ENCODE measurements around the gene USP15. TPM values are rescaled to one million over a fixed set of nuclear protein-coding genes. Genes with fewer than 3 reads are reported as not detected.

Gene USP15
- total RNA-seq, 1 experiment from 2014 or later: 16.9 TPM

GRCh38 chr12:62263966-62264365 lies 3.8 kb downstream of the USP15 start:
- no peaks in the 10 kb centered on the region for H3K36me3 ChIP-seq (replicated peaks; ENCODE audit: control insufficient read depth, insufficient read depth, low read length)
- H3K4me3 ChIP-seq (ENCODE audit: insufficient read depth, low read depth, low read length): no peak overlapping the region
- no peak for DNase-seq
- no peaks in the 10 kb centered on the region for H3K27me3 ChIP-seq (ENCODE audit: control insufficient read depth, insufficient read depth, low read length)

GRCh38 chr12:62264706-62265105 lies 4.5 kb downstream of the USP15 start:
- no peaks in the 10 kb centered on the region for H3K36me3 ChIP-seq (replicated peaks; ENCODE audit: control insufficient read depth, insufficient read depth, low read length)
- no peak for DNase-seq
- H3K27me3 ChIP-seq (ENCODE audit: control insufficient read depth, insufficient read depth, low read length): no peaks in the 10 kb centered on the region
- H3K4me3 ChIP-seq (ENCODE audit: insufficient read depth, low read depth, low read length): no peak overlapping the region

DNA sequence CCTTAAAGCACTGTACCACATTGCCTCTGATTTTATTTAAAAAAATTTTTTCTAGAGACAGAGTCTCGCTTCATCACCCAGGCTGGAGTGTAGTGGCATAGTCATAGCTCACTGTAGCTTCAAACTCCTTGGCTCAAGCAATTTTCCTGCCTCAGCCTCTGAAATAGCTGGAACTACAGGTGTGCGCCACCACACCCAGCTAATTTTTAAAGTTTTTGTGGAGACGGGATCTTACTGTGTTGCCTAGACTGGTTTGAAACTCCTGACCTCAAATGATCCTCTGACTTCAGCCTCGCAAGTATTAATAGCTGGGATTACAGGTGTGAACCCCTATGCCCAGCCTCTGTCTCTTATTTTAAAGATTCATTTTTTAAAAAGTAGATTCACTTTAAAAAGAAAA lies 5.3 kb downstream of the USP15 start:
- H3K36me3 ChIP-seq (replicated peaks; ENCODE audit: control insufficient read depth, insufficient read depth, low read length): no peaks in the 10 kb centered on the region
- H3K4me3 ChIP-seq (ENCODE audit: insufficient read depth, low read depth, low read length): no peak overlapping the region
- H3K27me3 ChIP-seq (ENCODE audit: control insufficient read depth, insufficient read depth, low read length): no peaks in the 10 kb centered on the region
- no peak for DNase-seq

GRCh38 chr12:62267026-62267425 lies 6.8 kb downstream of the USP15 start:
- Histone ChIP-seq H3K27me3 (ENCODE audit: control insufficient read depth, insufficient read depth, low read length) (no peaks in the 10 kb centered on the region), H3K4me3 (ENCODE audit: insufficient read depth, low read depth, low read length) (no peak overlapping the region), H3K36me3 (replicated peaks; ENCODE audit: control insufficient read depth, insufficient read depth, low read length) (no peaks in the 10 kb centered on the region)
- no peak for DNase-seq

GRCh38 chr12:62267480-62267879 lies 7.3 kb downstream of the USP15 start:
- no peaks in the 10 kb centered on the region for H3K36me3 ChIP-seq (replicated peaks; ENCODE audit: control insufficient read depth, insufficient read depth, low read length)
- no peak for DNase-seq
- no peak overlapping the region for H3K4me3 ChIP-seq (ENCODE audit: insufficient read depth, low read depth, low read length)
- H3K27me3 ChIP-seq (ENCODE audit: control insufficient read depth, insufficient read depth, low read length): no peaks in the 10 kb centered on the region

DNA sequence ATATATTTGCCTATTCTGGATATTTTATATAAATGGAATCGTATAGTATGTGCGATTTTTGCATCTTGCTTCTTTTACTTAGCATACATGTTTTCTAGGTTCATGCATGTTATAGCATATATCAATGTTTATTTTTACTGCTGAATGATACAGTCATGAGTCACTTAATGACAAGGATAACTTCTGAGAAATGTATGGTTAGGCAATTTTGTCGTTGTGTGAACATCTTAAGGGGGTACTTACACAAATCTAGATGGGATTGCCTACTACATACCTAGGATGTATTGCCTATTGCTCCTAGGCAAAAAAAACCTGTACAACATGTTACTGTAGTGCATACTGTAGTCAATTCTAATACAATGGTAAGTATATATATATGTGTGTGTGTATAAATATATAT lies 8.8 kb downstream of the USP15 start:
- Histone ChIP-seq H3K36me3 (replicated peaks; ENCODE audit: control insufficient read depth, insufficient read depth, low read length) (no peaks in the 10 kb centered on the region), H3K4me3 (ENCODE audit: insufficient read depth, low read depth, low read length) (no peak overlapping the region), H3K27me3 (ENCODE audit: control insufficient read depth, insufficient read depth, low read length) (no peaks in the 10 kb centered on the region)
- no peak for DNase-seq

DNA sequence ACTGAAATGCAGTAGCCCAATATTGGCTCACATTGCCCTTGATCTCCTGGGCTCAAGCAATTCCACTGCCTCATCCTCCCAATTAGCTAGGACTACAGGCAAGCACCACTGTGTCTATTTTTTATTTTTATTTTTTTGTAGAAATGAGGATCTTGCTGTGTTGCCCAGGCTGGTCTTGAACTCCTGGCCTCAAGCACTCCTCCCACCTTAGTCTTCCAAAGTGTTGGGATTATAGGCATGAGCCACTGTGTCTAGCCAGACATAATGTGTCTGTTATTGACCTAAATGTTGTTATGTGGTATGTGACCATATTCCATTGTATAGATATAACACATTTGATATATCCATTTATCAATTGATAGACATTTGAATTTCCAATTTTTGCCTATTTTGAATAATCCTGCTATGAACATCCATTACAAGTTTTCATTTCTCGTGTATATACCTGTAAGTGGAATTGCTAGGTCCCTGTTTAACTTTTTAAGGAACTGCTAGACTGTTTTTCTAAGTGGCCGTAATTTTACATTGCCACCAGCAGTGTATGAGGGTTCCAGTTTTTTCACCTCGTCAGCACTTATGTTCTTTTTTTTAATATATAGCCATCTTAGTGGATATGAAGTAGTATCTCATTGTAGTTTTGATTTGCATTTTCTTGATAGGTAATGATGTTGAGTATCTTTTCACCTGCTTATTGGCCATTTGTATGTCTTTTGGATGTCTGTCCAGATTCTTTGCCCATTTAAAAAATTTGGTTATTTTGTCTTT lies 9.4 kb downstream of the USP15 start:
- Histone ChIP-seq H3K4me3 (ENCODE audit: insufficient read depth, low read depth, low read length) (no peak overlapping the region), H3K27me3 (ENCODE audit: control insufficient read depth, insufficient read depth, low read length) (no peaks in the 10 kb centered on the region), H3K36me3 (replicated peaks; ENCODE audit: control insufficient read depth, insufficient read depth, low read length) (no peaks in the 10 kb centered on the region)
- DNase-seq: no peak

DNA sequence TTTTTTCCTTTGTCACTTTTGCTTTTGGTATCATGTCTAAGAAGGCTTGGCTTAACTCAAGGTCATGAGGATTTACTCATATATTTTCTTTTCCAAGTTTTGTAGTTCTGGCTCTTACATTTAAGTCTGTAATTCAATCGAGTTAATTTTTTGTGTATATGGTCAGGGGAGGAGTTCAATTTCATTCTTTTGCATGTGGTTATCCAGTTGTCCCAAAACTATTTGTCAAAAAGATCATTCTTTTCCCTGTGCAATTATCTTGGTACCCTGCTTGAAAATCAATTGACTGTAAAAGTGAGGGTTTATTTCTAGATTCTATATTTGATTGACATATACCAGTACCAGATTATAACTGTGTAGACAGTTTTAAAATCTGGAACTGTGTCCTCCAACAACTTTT lies 10.2 kb downstream of the USP15 start:
- H3K36me3 ChIP-seq (replicated peaks; ENCODE audit: control insufficient read depth, insufficient read depth, low read length): no peaks in the 10 kb centered on the region
- no peak for DNase-seq
- no peaks in the 10 kb centered on the region for H3K27me3 ChIP-seq (ENCODE audit: control insufficient read depth, insufficient read depth, low read length)
- H3K4me3 ChIP-seq (ENCODE audit: insufficient read depth, low read depth, low read length): no peak overlapping the region

DNA sequence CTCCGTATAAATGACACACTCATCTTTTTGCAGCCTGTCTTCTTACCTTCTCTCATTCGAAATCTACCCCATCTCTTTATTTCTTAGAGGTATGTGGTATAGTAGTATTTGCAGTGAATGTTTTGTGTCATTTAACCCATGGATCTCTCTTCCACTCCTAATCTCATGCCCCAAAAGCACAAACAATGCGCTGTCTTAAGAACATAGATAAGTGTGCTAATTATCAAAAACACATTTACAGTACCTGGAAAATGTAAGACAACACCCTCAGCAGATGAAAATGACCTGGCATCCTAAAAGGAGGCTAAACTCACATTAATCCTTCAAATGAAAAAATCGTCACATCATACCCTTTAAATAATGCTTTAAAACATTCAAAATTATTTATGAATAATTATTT lies 10.7 kb downstream of the USP15 start:
- Histone ChIP-seq H3K27me3 (ENCODE audit: control insufficient read depth, insufficient read depth, low read length) (no peaks in the 10 kb centered on the region), H3K4me3 (ENCODE audit: insufficient read depth, low read depth, low read length) (no peak overlapping the region), H3K36me3 (replicated peaks; ENCODE audit: control insufficient read depth, insufficient read depth, low read length) (no peaks in the 10 kb centered on the region)
- no peak for DNase-seq

DNA sequence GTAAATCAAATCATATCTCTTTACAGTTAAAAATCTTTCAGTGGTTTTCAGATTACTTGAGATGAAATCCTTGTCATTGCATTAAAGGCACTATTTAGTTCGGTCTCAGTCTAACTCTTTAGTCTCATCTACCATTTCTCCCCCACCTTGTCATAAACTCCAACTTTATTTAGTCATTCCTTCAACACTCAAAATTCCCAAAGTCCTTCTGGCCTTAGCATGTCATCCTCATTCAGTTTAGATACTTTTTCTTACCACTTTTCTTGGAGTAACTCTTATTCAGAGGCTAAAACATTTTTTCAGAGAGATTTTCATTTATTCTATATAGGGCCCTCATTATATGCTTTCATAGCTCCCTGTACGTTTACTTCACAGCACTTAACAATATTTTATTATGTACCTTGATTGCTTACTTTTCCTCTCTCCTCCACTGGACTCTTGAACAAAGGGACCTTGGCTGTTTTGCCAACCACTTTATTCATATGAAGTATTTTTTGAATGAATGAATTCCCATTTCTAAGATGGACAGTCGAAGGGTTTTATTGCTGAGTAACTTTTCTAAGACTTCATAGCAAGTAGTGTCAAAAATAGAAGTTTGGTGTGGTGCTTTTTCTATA lies 12.8 kb downstream of the USP15 start:
- Histone ChIP-seq H3K27me3 (ENCODE audit: control insufficient read depth, insufficient read depth, low read length) (no peaks in the 10 kb centered on the region), H3K4me3 (ENCODE audit: insufficient read depth, low read depth, low read length) (no peak overlapping the region), H3K36me3 (replicated peaks; ENCODE audit: control insufficient read depth, insufficient read depth, low read length) (no peaks in the 10 kb centered on the region)
- DNase-seq: no peak

DNA sequence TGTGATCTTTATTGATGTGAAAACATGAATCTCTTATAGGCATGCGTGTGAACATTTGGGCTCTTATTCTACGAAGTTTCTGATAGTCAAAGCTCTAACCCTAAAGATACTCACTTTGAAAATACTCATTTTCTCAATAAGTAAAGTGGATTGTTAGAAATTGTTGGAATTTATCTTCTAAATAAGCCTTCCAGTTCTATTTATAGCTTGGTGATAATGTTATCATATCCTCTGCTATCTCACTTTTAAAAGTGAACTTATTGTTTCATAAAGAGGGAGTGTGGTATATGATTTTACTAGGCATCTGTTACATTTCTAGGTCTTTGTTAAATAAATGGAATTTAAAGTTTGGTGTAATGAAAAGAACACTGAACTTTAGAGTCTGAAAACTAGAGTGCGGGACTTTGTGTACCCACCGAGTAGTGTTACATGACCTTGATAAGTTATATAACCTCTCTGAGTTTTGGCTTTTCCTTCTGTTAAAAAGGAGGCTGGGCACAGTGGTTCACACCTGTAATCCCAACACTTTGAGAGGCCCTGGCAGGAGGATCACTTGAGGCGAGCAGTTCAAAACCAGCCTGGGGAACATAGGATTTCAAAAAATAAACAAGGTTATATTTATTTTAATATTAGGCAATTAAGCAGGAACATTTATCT lies 13.6 kb downstream of the USP15 start:
- Histone ChIP-seq H3K4me3 (ENCODE audit: insufficient read depth, low read depth, low read length) (no peak overlapping the region), H3K27me3 (ENCODE audit: control insufficient read depth, insufficient read depth, low read length) (no peaks in the 10 kb centered on the region), H3K36me3 (replicated peaks; ENCODE audit: control insufficient read depth, insufficient read depth, low read length) (no peaks in the 10 kb centered on the region)
- DNase-seq: no peak

DNA sequence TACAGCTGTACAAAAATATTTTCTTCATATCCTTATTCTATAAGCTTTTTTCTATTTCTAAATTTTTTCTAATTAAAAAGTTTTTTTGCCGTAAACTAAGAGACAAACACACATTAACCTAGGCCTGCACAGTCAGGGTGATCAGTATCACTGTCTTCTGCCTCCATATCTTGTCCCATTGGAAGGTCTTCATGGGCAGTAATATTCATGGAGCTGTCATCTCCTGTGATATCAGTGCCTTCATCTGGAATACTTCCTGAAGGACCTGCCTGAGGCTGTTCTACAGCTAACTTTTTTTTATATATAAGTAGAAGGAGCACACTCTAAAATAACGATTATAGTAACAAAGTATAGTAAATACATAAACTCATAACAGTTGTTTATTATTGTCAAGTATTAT lies 17.8 kb downstream of the USP15 start:
- no peak overlapping the region for H3K4me3 ChIP-seq (ENCODE audit: insufficient read depth, low read depth, low read length)
- no peaks in the 10 kb centered on the region for H3K27me3 ChIP-seq (ENCODE audit: control insufficient read depth, insufficient read depth, low read length)

GRCh38 chr12:62279058-62279457 lies 18.9 kb downstream of the USP15 start:
- H3K36me3 ChIP-seq (replicated peaks; ENCODE audit: control insufficient read depth, insufficient read depth, low read length): no peaks in the 10 kb centered on the region
- H3K27me3 ChIP-seq (ENCODE audit: control insufficient read depth, insufficient read depth, low read length): no peaks in the 10 kb centered on the region
- no peak for DNase-seq
- no peak overlapping the region for H3K4me3 ChIP-seq (ENCODE audit: insufficient read depth, low read depth, low read length)

More for the DNA sequence above, 17.8 kb downstream of the USP15 start:
- DNase-seq: no peak
- H3K36me3 ChIP-seq (replicated peaks; ENCODE audit: control insufficient read depth, insufficient read depth, low read length): no peaks in the 10 kb centered on the region

DNA sequence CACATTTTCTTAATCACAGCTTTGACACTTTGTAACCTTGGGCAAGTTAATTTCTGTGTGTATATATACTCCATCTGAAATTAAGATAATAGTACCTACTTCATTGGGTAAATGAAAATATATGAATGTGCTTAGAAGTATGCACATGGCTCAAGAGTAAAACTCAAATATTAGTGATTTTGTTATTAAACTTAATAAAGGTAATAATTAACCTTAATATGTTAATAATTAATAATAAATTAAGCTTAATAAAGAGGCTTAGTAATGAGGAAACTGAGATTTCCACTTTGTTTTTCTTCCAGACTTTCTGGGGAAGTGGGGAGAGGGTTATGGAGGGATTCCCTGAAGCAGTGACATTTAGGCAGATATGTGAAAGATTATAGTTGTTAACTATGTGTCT lies 19.8 kb downstream of the USP15 start:
- DNase-seq: no peak
- H3K36me3 ChIP-seq (replicated peaks; ENCODE audit: control insufficient read depth, insufficient read depth, low read length): no peaks in the 10 kb centered on the region
- no peaks in the 10 kb centered on the region for H3K27me3 ChIP-seq (ENCODE audit: control insufficient read depth, insufficient read depth, low read length)
- H3K4me3 ChIP-seq (ENCODE audit: insufficient read depth, low read depth, low read length): no peak overlapping the region

DNA sequence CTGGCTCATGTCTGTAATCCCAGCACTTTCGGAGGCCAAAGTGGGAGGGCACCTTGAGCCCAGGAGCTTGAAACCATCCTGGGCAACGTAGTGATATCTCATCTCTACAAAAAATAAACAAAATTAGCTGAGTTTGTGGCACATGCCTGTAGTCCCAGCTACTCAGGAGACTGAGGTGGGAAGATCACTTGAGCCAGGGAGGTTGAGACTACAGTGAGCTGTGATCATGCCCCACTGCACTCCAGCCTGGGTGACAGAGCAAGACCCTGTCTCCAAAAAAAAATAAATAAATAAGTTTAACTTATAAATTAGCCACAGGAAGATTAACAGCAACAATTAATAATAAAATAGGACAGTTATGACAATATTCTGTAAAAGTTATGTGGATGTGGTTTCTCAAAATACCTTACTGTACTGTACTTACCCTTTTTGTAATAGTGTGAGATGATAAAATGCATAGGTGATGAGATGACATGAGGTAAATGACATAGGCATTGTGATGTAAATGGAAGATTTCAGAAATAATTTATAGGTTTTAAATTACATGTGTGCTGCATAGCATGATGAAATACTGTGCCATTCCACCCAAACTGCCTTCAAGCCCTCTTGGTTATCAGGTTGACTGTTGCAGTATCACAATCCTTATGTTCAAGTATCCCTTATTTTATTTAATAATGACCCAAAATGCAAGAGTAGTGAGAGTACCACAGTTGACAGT lies 22.0 kb downstream of the USP15 start:
- Histone ChIP-seq H3K36me3 (replicated peaks; ENCODE audit: control insufficient read depth, insufficient read depth, low read length) (no peaks in the 10 kb centered on the region), H3K27me3 (ENCODE audit: control insufficient read depth, insufficient read depth, low read length) (no peaks in the 10 kb centered on the region), H3K4me3 (ENCODE audit: insufficient read depth, low read depth, low read length) (no peak overlapping the region)
- DNase-seq: no peak

Data from H7 (cell line).